ENCODE data around the gene ERMP1.
"Not testable (repeated sequence)": the region's sequence is repeated elsewhere in the genome, so short reads cannot be mapped to it uniquely, and the experiment has no call there.

The ERMP1 gene

GRCh38 chr9:5832538-5833529 is at the start of gene ERMP1:
Gene ERMP1 (minus strand): TSS chr9:5833117. CDS start chr9:5833027, 90 bp downstream.
- peak within 1 kb of the TSS; percentile 11 for H3K27ac ChIP-seq
- in situ Hi-C loops (cut with HindIII; ENCODE audit: low pct_ligation_motif_present, low sequenced_read_pairs): no loop called here
- H3K27me3 ChIP-seq (replicated peaks): no peaks in the 10 kb centered on the region
- peak within 1 kb of the TSS; percentile 66 for H3K4me3 ChIP-seq (ENCODE audit: low read depth, low read length)
- DNase-seq: peak; percentile 71
- peak; percentile 76 for TF ChIP-seq CTCF (IDR thresholded peaks at IDR 0.05; ENCODE audit: low read depth, low read length, missing control alignments)
- no peaks in the 10 kb centered on the region for H3K36me3 ChIP-seq (replicated peaks)

- H3K36me3 ChIP-seq (replicated peaks); H3K27me3 ChIP-seq (replicated peaks); in situ Hi-C loops (cut with HindIII; ENCODE audit: low pct_ligation_motif_present, low sequenced_read_pairs); DNase-seq; H3K27ac ChIP-seq; H3K4me3 ChIP-seq (ENCODE audit: low read depth, low read length): not testable (repeated sequence)
These were observed 49.5 kb upstream of the ERMP1 start for GRCh38 chr9:5882244-5883012.

- Histone ChIP-seq H3K36me3 (replicated peaks) (no peaks in the 10 kb centered on the region), H3K27me3 (replicated peaks) (no peaks in the 10 kb centered on the region), H3K4me3 (ENCODE audit: low read depth, low read length) (no peak overlapping the region), H3K27ac (no peak overlapping the region)
- DNase-seq: peak; percentile 56
- in situ Hi-C loops (cut with HindIII; ENCODE audit: low pct_ligation_motif_present, low sequenced_read_pairs): no loop called here
- no peak for TF ChIP-seq CTCF (IDR thresholded peaks at IDR 0.05; ENCODE audit: low read depth, low read length, missing control alignments)
These were observed 46.7 kb upstream of the ERMP1 start for GRCh38 chr9:5879419-5880181.

- DNase-seq: no peak
- in situ Hi-C loops (cut with HindIII; ENCODE audit: low pct_ligation_motif_present, low sequenced_read_pairs): no loop called here
- no peak for TF ChIP-seq CTCF (IDR thresholded peaks at IDR 0.05; ENCODE audit: low read depth, low read length, missing control alignments)
These were observed 43.8 kb upstream of the ERMP1 start for GRCh38 chr9:5876711-5877110.

GRCh38 chr9:5876026-5876425 is 43.1 kb upstream of the ERMP1 start:
- H3K36me3 ChIP-seq (replicated peaks): no peaks in the 10 kb centered on the region
- no peak for TF ChIP-seq CTCF (IDR thresholded peaks at IDR 0.05; ENCODE audit: low read depth, low read length, missing control alignments)
- in situ Hi-C loops (cut with HindIII; ENCODE audit: low pct_ligation_motif_present, low sequenced_read_pairs): no loop called here
- no peak overlapping the region for H3K4me3 ChIP-seq (ENCODE audit: low read depth, low read length)
- H3K27ac ChIP-seq: no peak overlapping the region
- H3K27me3 ChIP-seq (replicated peaks): no peaks in the 10 kb centered on the region
- DNase-seq: no peak

More at GRCh38 chr9:5876711-5877110, 43.8 kb upstream of the ERMP1 start:
- Histone ChIP-seq H3K27me3 (replicated peaks) (no peaks in the 10 kb centered on the region), H3K4me3 (ENCODE audit: low read depth, low read length) (no peak overlapping the region), H3K36me3 (replicated peaks) (no peaks in the 10 kb centered on the region), H3K27ac (no peak overlapping the region)
